Measurements from ENCODE around the gene DNAH1.

Gene DNAH1

GRCh38 chr3:52431459-52432223 lies 115.5 kb downstream of the DNAH1 start:
- no peak for TF ChIP-seq CTCF (conservative IDR thresholded peaks at IDR 0.05)
- H3K27ac ChIP-seq = peak overlapping the region; percentile 8; the same call in 1 of the 2 replicates

GRCh38 chr3:52432225-52432624 lies 116.1 kb downstream of the DNAH1 start:
- peak overlapping the region; percentile 8; the same call in 1 of the 2 replicates for H3K27ac ChIP-seq
- TF ChIP-seq CTCF (conservative IDR thresholded peaks at IDR 0.05) = no peak

- no peak for TF ChIP-seq CTCF (conservative IDR thresholded peaks at IDR 0.05)
- peak overlapping the region; percentile 8; the same call in 1 of the 2 replicates for H3K27ac ChIP-seq
These were observed 116.6 kb downstream of the DNAH1 start for GRCh38 chr3:52432691-52433141.

GRCh38 chr3:52433328-52433995 lies 117.3 kb downstream of the DNAH1 start:
- H3K27ac ChIP-seq = no peak overlapping the region
- no peak for TF ChIP-seq CTCF (conservative IDR thresholded peaks at IDR 0.05)

GRCh38 chr3:52433996-52434479 lies 117.9 kb downstream of the DNAH1 start:
- TF ChIP-seq CTCF (conservative IDR thresholded peaks at IDR 0.05) = no peak
- H3K27ac ChIP-seq = no peak overlapping the region

- no peak for TF ChIP-seq CTCF (conservative IDR thresholded peaks at IDR 0.05)
- no peak overlapping the region for H3K27ac ChIP-seq
These were observed 118.5 kb downstream of the DNAH1 start for GRCh38 chr3:52434491-52435115.
